ENCODE measurements around the gene HMCN1. TPM values are rescaled to one million over a fixed set of nuclear protein-coding genes. Genes with fewer than 3 reads are reported as not detected.

HMCN1 gene
- total and polyA plus RNA-seq, 4 experiments from 2014 or later, result 0.19 to 0.29 TPM; not detected in 2

- Histone ChIP-seq H3K27me3 (ENCODE audit: insufficient read depth, low read length) (no peaks in the 10 kb centered on the region), H3K4me1 (ENCODE audit: insufficient read depth, low read length) (no peaks in the 10 kb centered on the region), H3K36me3 (ENCODE audit: insufficient read depth, low read length) (no peaks in the 10 kb centered on the region), H3K4me3 (ENCODE audit: low read length in 2 of 2) (no peak overlapping the region), H3K27ac (ENCODE audit: low read depth, low read length) (no peak overlapping the region), H3K9me3 (ENCODE audit: control insufficient read depth in 1 of 2, low read length in 2 of 2) (no peaks in the 10 kb centered on the region)
- H3K27me3 Mint-ChIP-seq, result peaks cover 0 to 3% of the 10 kb centered on the region in 2 donors
- ChIA-PET POLR2A (ENCODE audit: partially characterized antibody) (no interaction called here), CTCF (ENCODE audit: partially characterized antibody) (no interaction called here)
- no peaks in the 10 kb centered on the region for H3K36me3 Mint-ChIP-seq
- H3K4me3 Mint-ChIP-seq, result no peak overlapping the region
- DNase-seq, result no peak
- no peak overlapping the region for H3K27ac Mint-ChIP-seq
- peaks cover 0 to 2% (median 0%) of the 10 kb centered on the region in 8 donors for H3K9me3 Mint-ChIP-seq
- no peaks in the 10 kb centered on the region for H3K4me1 Mint-ChIP-seq
- intact Hi-C loops (cut with micrococcal nuclease), result no loop called here
Measured at GRCh38 chr1:186044079-186044685, 310.0 kb downstream of the HMCN1 start.

DNA sequence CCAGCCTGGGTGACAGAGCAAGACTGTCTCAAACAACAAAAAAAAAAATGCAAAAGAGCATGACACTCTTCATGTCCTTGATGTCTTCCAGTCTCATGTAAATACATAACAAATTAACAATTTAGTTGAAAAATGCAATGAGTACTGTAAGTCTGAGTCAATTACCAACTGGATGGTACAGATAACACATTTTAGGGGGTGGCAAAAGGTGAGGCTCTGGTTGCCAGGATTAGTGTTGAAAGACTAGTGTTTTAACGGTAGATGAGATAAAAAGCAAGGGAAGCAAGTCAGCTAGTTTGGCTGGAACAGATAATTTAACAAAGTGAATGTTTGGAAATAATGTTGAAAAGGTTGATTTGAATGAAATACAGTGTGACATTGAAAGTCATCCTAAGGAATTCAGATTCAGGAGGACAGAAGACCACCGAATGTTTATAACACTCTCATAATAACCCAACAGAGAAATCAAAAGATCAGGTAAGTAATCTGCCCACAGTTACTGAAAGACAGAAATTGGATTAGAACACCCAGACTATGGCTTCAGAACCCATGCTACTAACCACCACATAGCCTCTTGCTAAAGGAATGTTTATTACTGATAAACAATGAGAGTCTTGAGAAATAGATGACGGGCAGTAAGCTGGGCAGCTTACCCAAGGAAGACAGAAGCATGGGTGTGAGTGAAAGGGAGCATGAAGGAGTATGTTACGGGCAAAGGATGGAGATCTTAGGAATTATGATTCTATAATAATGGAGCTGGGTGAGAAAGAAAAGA is 312.4 kb downstream of the HMCN1 start:
- Mint-ChIP-seq H3K27me3 (peaks cover 0 to 2% of the 10 kb centered on the region in 2 donors), H3K27ac (no peak overlapping the region), H3K36me3 (no peaks in the 10 kb centered on the region), H3K9me3 (peaks cover 0 to 2% (median 0%) of the 10 kb centered on the region in 8 donors), H3K4me1 (no peaks in the 10 kb centered on the region), H3K4me3 (no peak overlapping the region)
- H3K9me3 ChIP-seq (ENCODE audit: control insufficient read depth in 1 of 2, low read length in 2 of 2), result no peaks in the 10 kb centered on the region
- no peak for DNase-seq
- CTCF ChIA-PET (ENCODE audit: partially characterized antibody), result no interaction called here
- no peaks in the 10 kb centered on the region for H3K4me1 ChIP-seq (ENCODE audit: insufficient read depth, low read length)
- H3K4me3 ChIP-seq (ENCODE audit: low read length in 2 of 2), result no peak overlapping the region
- no peaks in the 10 kb centered on the region for H3K36me3 ChIP-seq (ENCODE audit: insufficient read depth, low read length)
- intact Hi-C loops (cut with micrococcal nuclease), result no loop called here
- no peaks in the 10 kb centered on the region for H3K27me3 ChIP-seq (ENCODE audit: insufficient read depth, low read length)
- POLR2A ChIA-PET (ENCODE audit: partially characterized antibody), result no interaction called here
- no peak overlapping the region for H3K27ac ChIP-seq (ENCODE audit: low read depth, low read length)

DNA sequence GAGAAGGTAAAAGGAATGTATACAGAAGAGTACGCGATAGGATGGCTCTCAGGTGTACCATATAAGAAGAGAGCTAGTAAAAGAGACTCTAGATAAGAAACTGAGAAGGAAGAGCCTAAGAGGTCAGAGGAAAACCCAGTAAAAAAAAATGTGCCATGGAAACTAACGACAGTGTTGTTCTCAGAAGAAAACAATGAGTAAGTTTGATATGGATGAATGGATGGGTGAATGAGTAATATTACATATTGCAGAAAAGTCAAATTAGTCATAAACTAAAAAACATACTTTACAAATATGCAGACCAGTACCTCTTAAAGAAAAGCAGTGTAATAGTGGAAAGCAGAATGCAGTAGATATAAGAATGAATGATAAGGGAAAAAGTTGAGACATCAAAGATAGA is 316.2 kb downstream of the HMCN1 start:
- H3K36me3 Mint-ChIP-seq, result no peaks in the 10 kb centered on the region
- intact Hi-C loops (cut with micrococcal nuclease), result no loop called here
- Histone ChIP-seq H3K4me3 (ENCODE audit: low read length in 2 of 2) (no peak overlapping the region), H3K36me3 (ENCODE audit: insufficient read depth, low read length) (no peaks in the 10 kb centered on the region), H3K4me1 (ENCODE audit: insufficient read depth, low read length) (no peaks in the 10 kb centered on the region), H3K9me3 (ENCODE audit: control insufficient read depth in 1 of 2, low read length in 2 of 2) (no peaks in the 10 kb centered on the region), H3K27ac (ENCODE audit: low read depth, low read length) (no peak overlapping the region), H3K27me3 (ENCODE audit: insufficient read depth, low read length) (no peaks in the 10 kb centered on the region)
- H3K9me3 Mint-ChIP-seq, result peaks cover 0 to 2% (median 0%) of the 10 kb centered on the region in 8 donors
- no peak overlapping the region for H3K4me3 Mint-ChIP-seq
- ChIA-PET POLR2A (ENCODE audit: partially characterized antibody) (no interaction called here), CTCF (ENCODE audit: partially characterized antibody) (no interaction called here)
- peaks cover 0 to 5% of the 10 kb centered on the region in 2 donors for H3K27me3 Mint-ChIP-seq
- no peak overlapping the region for H3K27ac Mint-ChIP-seq
- no peaks in the 10 kb centered on the region for H3K4me1 Mint-ChIP-seq
- DNase-seq, result no peak

GRCh38 chr1:186054003-186054402 is 319.8 kb downstream of the HMCN1 start:
- DNase-seq, result no peak
- Mint-ChIP-seq H3K27ac (no peak overlapping the region), H3K27me3 (peaks cover 0 to 3% of the 10 kb centered on the region in 2 donors), H3K36me3 (no peaks in the 10 kb centered on the region), H3K9me3 (no peaks in the 10 kb centered on the region), H3K4me1 (no peaks in the 10 kb centered on the region), H3K4me3 (no peak overlapping the region)
- intact Hi-C loops (cut with micrococcal nuclease), result no loop called here
- no peaks in the 10 kb centered on the region for H3K4me1 ChIP-seq (ENCODE audit: insufficient read depth, low read length)
- CTCF ChIA-PET (ENCODE audit: partially characterized antibody), result no interaction called here
- no peak overlapping the region for H3K27ac ChIP-seq (ENCODE audit: low read depth, low read length)
- H3K36me3 ChIP-seq (ENCODE audit: insufficient read depth, low read length), result no peaks in the 10 kb centered on the region
- POLR2A ChIA-PET (ENCODE audit: partially characterized antibody), result no interaction called here
- no peak overlapping the region for H3K4me3 ChIP-seq (ENCODE audit: low read length in 2 of 2)
- no peaks in the 10 kb centered on the region for H3K9me3 ChIP-seq (ENCODE audit: control insufficient read depth in 1 of 2, low read length in 2 of 2)
- no peaks in the 10 kb centered on the region for H3K27me3 ChIP-seq (ENCODE audit: insufficient read depth, low read length)

GRCh38 chr1:186054932-186055331 is 320.7 kb downstream of the HMCN1 start:
- no peak for DNase-seq
- intact Hi-C loops (cut with micrococcal nuclease), result no loop called here
- no peaks in the 10 kb centered on the region for H3K9me3 ChIP-seq (ENCODE audit: control insufficient read depth in 1 of 2, low read length in 2 of 2)
- no peaks in the 10 kb centered on the region for H3K27me3 ChIP-seq (ENCODE audit: insufficient read depth, low read length)
- ChIA-PET POLR2A (ENCODE audit: partially characterized antibody) (no interaction called here), CTCF (ENCODE audit: partially characterized antibody) (no interaction called here)
- H3K4me1 ChIP-seq (ENCODE audit: insufficient read depth, low read length), result no peaks in the 10 kb centered on the region
- H3K4me3 Mint-ChIP-seq, result no peak overlapping the region
- no peaks in the 10 kb centered on the region for H3K9me3 Mint-ChIP-seq
- peaks cover 0 to 3% of the 10 kb centered on the region in 2 donors for H3K27me3 Mint-ChIP-seq
- no peak overlapping the region for H3K4me3 ChIP-seq (ENCODE audit: low read length in 2 of 2)
- no peaks in the 10 kb centered on the region for H3K36me3 Mint-ChIP-seq
- H3K36me3 ChIP-seq (ENCODE audit: insufficient read depth, low read length), result no peaks in the 10 kb centered on the region
- H3K27ac Mint-ChIP-seq, result no peak overlapping the region
- H3K4me1 Mint-ChIP-seq, result no peaks in the 10 kb centered on the region
- H3K27ac ChIP-seq (ENCODE audit: low read depth, low read length), result no peak overlapping the region

DNA sequence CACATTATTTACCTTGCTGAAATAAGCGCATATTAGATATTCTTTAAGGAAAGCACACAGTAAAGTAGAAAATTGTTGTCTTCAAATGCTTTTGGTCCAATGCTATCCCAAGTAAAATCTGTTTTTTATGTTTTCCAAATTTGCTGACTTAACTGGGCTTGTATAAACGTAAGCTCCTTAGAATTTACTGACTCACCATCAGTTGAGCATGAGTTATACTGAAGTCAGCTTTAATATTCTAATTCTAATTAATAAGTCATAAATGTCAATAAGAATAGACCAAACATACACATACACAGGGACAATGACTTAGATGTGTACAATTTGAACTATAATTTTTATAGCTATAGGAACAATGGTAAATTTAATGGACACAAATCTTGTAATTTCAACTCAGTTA is 321.7 kb downstream of the HMCN1 start:
- Mint-ChIP-seq H3K4me3 (no peak overlapping the region), H3K36me3 (no peaks in the 10 kb centered on the region), H3K27ac (no peak overlapping the region), H3K27me3 (peaks cover 0 to 3% of the 10 kb centered on the region in 2 donors), H3K4me1 (no peaks in the 10 kb centered on the region), H3K9me3 (no peaks in the 10 kb centered on the region)
- H3K4me3 ChIP-seq (ENCODE audit: low read length in 2 of 2), result no peak overlapping the region
- no peaks in the 10 kb centered on the region for H3K9me3 ChIP-seq (ENCODE audit: control insufficient read depth in 1 of 2, low read length in 2 of 2)
- H3K36me3 ChIP-seq (ENCODE audit: insufficient read depth, low read length), result no peaks in the 10 kb centered on the region
- ChIA-PET CTCF (ENCODE audit: partially characterized antibody) (no interaction called here), POLR2A (ENCODE audit: partially characterized antibody) (no interaction called here)
- H3K4me1 ChIP-seq (ENCODE audit: insufficient read depth, low read length), result no peaks in the 10 kb centered on the region
- H3K27ac ChIP-seq (ENCODE audit: low read depth, low read length), result no peak overlapping the region
- DNase-seq, result no peak
- no peaks in the 10 kb centered on the region for H3K27me3 ChIP-seq (ENCODE audit: insufficient read depth, low read length)
- intact Hi-C loops (cut with micrococcal nuclease), result no loop called here

- Mint-ChIP-seq H3K36me3 (no peaks in the 10 kb centered on the region), H3K27me3 (peaks cover 0 to 3% of the 10 kb centered on the region in 2 donors), H3K4me1 (no peaks in the 10 kb centered on the region), H3K4me3 (no peak overlapping the region), H3K9me3 (no peaks in the 10 kb centered on the region), H3K27ac (no peak overlapping the region)
- ChIA-PET CTCF (ENCODE audit: partially characterized antibody) (no interaction called here), POLR2A (ENCODE audit: partially characterized antibody) (no interaction called here)
- Histone ChIP-seq H3K9me3 (ENCODE audit: control insufficient read depth in 1 of 2, low read length in 2 of 2) (no peaks in the 10 kb centered on the region), H3K4me3 (ENCODE audit: low read length in 2 of 2) (no peak overlapping the region), H3K36me3 (ENCODE audit: insufficient read depth, low read length) (no peaks in the 10 kb centered on the region), H3K27me3 (ENCODE audit: insufficient read depth, low read length) (no peaks in the 10 kb centered on the region), H3K4me1 (ENCODE audit: insufficient read depth, low read length) (no peaks in the 10 kb centered on the region), H3K27ac (ENCODE audit: low read depth, low read length) (no peak overlapping the region)
- no peak for DNase-seq
- intact Hi-C loops (cut with micrococcal nuclease), result no loop called here
Measured at GRCh38 chr1:186057086-186057485, 322.9 kb downstream of the HMCN1 start.

All from CD4-positive, alpha-beta memory T cell (primary cell).